ENCODE data around the gene TPRG1. TPM values are rescaled to one million over a fixed set of nuclear protein-coding genes. Genes with fewer than 3 reads are reported as not detected.

The TPRG1 gene
- total RNA-seq, 2 donors from 2014 or later: 0.69 to 1.3 TPM

- Mint-ChIP-seq H3K27ac (no peak overlapping the region), H3K36me3 (ENCODE audit: low read depth) (no peaks in the 10 kb centered on the region), H3K9me3 (no peaks in the 10 kb centered on the region), H3K4me3 (no peak overlapping the region), H3K4me1 (peaks cover 29% of the 10 kb centered on the region), H3K27me3 (ENCODE audit: insufficient read depth) (no peaks in the 10 kb centered on the region)
- TF ChIP-seq CTCF (conservative IDR thresholded peaks at IDR 0.05): no peak
- WGBS, 2 experiments (ENCODE audit: insufficient coverage in 1 of 2, insufficient read length in 1 of 2): 90 to 95% methylated on average over 3 of the region's 3 CpGs
- no peak for DNase-seq
- Histone ChIP-seq H3K4me3 (ENCODE audit: low read length) (no peak overlapping the region), H3K36me3 (ENCODE audit: control insufficient read depth, insufficient read depth, low read length) (no peaks in the 10 kb centered on the region), H3K27ac (ENCODE audit: low read depth, low read length) (no peak overlapping the region), H3K9me3 (ENCODE audit: control insufficient read depth, low read length) (no peaks in the 10 kb centered on the region), H3K9ac (ENCODE audit: extremely low read depth, low read length, poor library complexity, severe bottlenecking) (no peak overlapping the region), H3K27me3 (ENCODE audit: control insufficient read depth, insufficient read depth, low read length, poor library complexity, severe bottlenecking) (no peaks in the 10 kb centered on the region), H3K4me1 (ENCODE audit: control insufficient read depth, insufficient read depth, low read length) (no peaks in the 10 kb centered on the region)
These were observed 51.3 kb downstream of the TPRG1 start for GRCh38 chr3:189222927-189223636.

- Mint-ChIP-seq H3K27ac (no peak overlapping the region), H3K9me3 (no peaks in the 10 kb centered on the region), H3K4me1 (peaks cover 34% of the 10 kb centered on the region), H3K36me3 (ENCODE audit: low read depth) (no peaks in the 10 kb centered on the region), H3K4me3 (no peak overlapping the region), H3K27me3 (ENCODE audit: insufficient read depth) (no peaks in the 10 kb centered on the region)
- no peak overlapping the region for H3K4me3 ChIP-seq (ENCODE audit: low read length)
- no peak for DNase-seq
- no peaks in the 10 kb centered on the region for H3K36me3 ChIP-seq (ENCODE audit: control insufficient read depth, insufficient read depth, low read length)
- no peak overlapping the region for H3K9ac ChIP-seq (ENCODE audit: extremely low read depth, low read length, poor library complexity, severe bottlenecking)
- WGBS, 2 experiments (ENCODE audit: insufficient coverage in 1 of 2, insufficient read length in 1 of 2): 44 to 50% methylated on average over 1 to 3 of the region's 3 CpGs
- no peaks in the 10 kb centered on the region for H3K4me1 ChIP-seq (ENCODE audit: control insufficient read depth, insufficient read depth, low read length)
- no peaks in the 10 kb centered on the region for H3K9me3 ChIP-seq (ENCODE audit: control insufficient read depth, low read length)
- no peaks in the 10 kb centered on the region for H3K27me3 ChIP-seq (ENCODE audit: control insufficient read depth, insufficient read depth, low read length, poor library complexity, severe bottlenecking)
- no peak overlapping the region for H3K27ac ChIP-seq (ENCODE audit: low read depth, low read length)
- TF ChIP-seq CTCF (conservative IDR thresholded peaks at IDR 0.05): no peak
These were observed 53.7 kb downstream of the TPRG1 start for GRCh38 chr3:189225431-189225830.

- Histone ChIP-seq H3K4me3 (ENCODE audit: low read length) (no peak overlapping the region), H3K36me3 (ENCODE audit: control insufficient read depth, insufficient read depth, low read length) (no peaks in the 10 kb centered on the region), H3K27ac (ENCODE audit: low read depth, low read length) (no peak overlapping the region), H3K4me1 (ENCODE audit: control insufficient read depth, insufficient read depth, low read length) (peaks cover 5% of the 10 kb centered on the region), H3K27me3 (ENCODE audit: control insufficient read depth, insufficient read depth, low read length, poor library complexity, severe bottlenecking) (no peaks in the 10 kb centered on the region), H3K9me3 (ENCODE audit: control insufficient read depth, low read length) (no peaks in the 10 kb centered on the region), H3K9ac (ENCODE audit: extremely low read depth, low read length, poor library complexity, severe bottlenecking) (no peak overlapping the region)
- no peak for DNase-seq
- no peak overlapping the region for H3K4me3 Mint-ChIP-seq
- H3K4me1 Mint-ChIP-seq: peaks cover 34% of the 10 kb centered on the region
- no peak for TF ChIP-seq CTCF (conservative IDR thresholded peaks at IDR 0.05)
- H3K9me3 Mint-ChIP-seq: no peaks in the 10 kb centered on the region
- no peaks in the 10 kb centered on the region for H3K27me3 Mint-ChIP-seq (ENCODE audit: insufficient read depth)
- H3K27ac Mint-ChIP-seq: no peak overlapping the region
- 93% methylated on average over 3 of the region's 3 CpGs; no CpG with 5 or more reads in 1 of the 2 experiments for WGBS, 2 experiments (ENCODE audit: insufficient coverage in 1 of 2, insufficient read length in 1 of 2)
- H3K36me3 Mint-ChIP-seq (ENCODE audit: low read depth): no peaks in the 10 kb centered on the region
These were observed 55.5 kb downstream of the TPRG1 start for GRCh38 chr3:189227249-189227648.

Measured in endodermal cell (in vitro differentiated cells).